Liver (tissue), 3 donors: Measurements from ENCODE around the gene MPHOSPH10.
"Not testable (repeated sequence)": the region's sequence is repeated elsewhere in the genome, so short reads cannot be mapped to it uniquely, and the experiment has no call there.

ENCODE experiments used
- HNF4G ChIP-seq: IDR thresholded peaks from 2 replicates; pipeline ENCODE4 v1.6.1; 2016; ENCODE audit warnings: antibody characterized with exemption
- JUND ChIP-seq, 2 donors: IDR thresholded peaks; 2 replicates each; pipeline ENCODE4 v1.6.1; 2016; ENCODE audit warnings: antibody characterized with exemption in 2 of 2
- RAD21 ChIP-seq, 2 donors: IDR thresholded peaks; 2 replicates each; pipeline ENCODE4 v1.6.1; 2016; ENCODE audit warnings: antibody characterized with exemption in 2 of 2, mild to moderate bottlenecking in 2 of 2
- SP1 ChIP-seq: IDR thresholded peaks from 2 replicates; pipeline ENCODE4 v1.6.1; 2018; ENCODE audit warnings: antibody characterized with exemption, mild to moderate bottlenecking
- TAF1 ChIP-seq: conservative IDR thresholded peaks from 2 replicates; pipeline ENCODE4 v1.6.1; 2016; ENCODE audit warnings: antibody characterized with exemption, mild to moderate bottlenecking
- TF ChIP-seq, protein P1 (sequence below): fragments of 150-350 bp; IDR thresholded peaks from 2 replicates; pipeline ENCODE4 v1.5.1; 2017; ENCODE audit warnings: improper control_type of control experiment, low read depth, low read length; ENCODE audit not compliant: missing input control
- TF ChIP-seq, protein P2 (sequence below): IDR thresholded peaks from 2 replicates; pipeline ENCODE4 v1.6.1; 2016; ENCODE audit warnings: antibody characterized with exemption, mild to moderate bottlenecking
- donor health status: healthy.
- donor health status: healthy.

DNA sequence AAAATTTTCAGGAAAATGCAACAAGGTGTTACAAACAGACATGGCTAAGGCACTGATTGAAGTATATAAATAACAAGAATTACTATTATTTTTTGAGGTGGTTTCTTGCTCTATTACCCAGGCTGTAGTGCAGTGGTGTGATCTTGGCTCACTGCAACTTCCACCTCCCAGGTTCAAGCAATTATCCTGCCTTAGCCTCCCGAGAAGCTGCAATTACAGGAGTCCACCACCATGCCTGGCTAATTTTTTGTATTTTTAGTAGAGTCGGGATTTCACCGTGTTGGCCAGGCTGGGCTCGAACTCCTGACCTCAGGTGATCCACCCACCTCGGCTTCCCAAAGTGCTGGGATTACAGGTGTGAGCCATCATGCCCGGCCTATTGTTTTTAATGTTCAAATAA lies 24.0 kb upstream of the MPHOSPH10 start:
- TF ChIP-seq, protein P1, sequence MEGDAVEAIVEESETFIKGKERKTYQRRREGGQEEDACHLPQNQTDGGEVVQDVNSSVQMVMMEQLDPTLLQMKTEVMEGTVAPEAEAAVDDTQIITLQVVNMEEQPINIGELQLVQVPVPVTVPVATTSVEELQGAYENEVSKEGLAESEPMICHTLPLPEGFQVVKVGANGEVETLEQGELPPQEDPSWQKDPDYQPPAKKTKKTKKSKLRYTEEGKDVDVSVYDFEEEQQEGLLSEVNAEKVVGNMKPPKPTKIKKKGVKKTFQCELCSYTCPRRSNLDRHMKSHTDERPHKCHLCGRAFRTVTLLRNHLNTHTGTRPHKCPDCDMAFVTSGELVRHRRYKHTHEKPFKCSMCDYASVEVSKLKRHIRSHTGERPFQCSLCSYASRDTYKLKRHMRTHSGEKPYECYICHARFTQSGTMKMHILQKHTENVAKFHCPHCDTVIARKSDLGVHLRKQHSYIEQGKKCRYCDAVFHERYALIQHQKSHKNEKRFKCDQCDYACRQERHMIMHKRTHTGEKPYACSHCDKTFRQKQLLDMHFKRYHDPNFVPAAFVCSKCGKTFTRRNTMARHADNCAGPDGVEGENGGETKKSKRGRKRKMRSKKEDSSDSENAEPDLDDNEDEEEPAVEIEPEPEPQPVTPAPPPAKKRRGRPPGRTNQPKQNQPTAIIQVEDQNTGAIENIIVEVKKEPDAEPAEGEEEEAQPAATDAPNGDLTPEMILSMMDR: not testable (repeated sequence)
- TF ChIP-seq RAD21 (IDR thresholded peaks at IDR 0.05); TAF1; JUND (IDR thresholded peaks at IDR 0.05); HNF4G; SP1: not testable (repeated sequence)
- TF ChIP-seq, protein P2, sequence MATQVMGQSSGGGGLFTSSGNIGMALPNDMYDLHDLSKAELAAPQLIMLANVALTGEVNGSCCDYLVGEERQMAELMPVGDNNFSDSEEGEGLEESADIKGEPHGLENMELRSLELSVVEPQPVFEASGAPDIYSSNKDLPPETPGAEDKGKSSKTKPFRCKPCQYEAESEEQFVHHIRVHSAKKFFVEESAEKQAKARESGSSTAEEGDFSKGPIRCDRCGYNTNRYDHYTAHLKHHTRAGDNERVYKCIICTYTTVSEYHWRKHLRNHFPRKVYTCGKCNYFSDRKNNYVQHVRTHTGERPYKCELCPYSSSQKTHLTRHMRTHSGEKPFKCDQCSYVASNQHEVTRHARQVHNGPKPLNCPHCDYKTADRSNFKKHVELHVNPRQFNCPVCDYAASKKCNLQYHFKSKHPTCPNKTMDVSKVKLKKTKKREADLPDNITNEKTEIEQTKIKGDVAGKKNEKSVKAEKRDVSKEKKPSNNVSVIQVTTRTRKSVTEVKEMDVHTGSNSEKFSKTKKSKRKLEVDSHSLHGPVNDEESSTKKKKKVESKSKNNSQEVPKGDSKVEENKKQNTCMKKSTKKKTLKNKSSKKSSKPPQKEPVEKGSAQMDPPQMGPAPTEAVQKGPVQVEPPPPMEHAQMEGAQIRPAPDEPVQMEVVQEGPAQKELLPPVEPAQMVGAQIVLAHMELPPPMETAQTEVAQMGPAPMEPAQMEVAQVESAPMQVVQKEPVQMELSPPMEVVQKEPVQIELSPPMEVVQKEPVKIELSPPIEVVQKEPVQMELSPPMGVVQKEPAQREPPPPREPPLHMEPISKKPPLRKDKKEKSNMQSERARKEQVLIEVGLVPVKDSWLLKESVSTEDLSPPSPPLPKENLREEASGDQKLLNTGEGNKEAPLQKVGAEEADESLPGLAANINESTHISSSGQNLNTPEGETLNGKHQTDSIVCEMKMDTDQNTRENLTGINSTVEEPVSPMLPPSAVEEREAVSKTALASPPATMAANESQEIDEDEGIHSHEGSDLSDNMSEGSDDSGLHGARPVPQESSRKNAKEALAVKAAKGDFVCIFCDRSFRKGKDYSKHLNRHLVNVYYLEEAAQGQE: not testable (repeated sequence)
